IPS-11a (cell line): ENCODE results near the gene DCDC2C.

Source experiments
- H3K4me3 ChIP-seq: one replicate; pipeline ENCODE4 v1.5.1; 2013; ENCODE audit warnings: low read depth, low read length, control low read depth

Gene DCDC2C

DNA sequence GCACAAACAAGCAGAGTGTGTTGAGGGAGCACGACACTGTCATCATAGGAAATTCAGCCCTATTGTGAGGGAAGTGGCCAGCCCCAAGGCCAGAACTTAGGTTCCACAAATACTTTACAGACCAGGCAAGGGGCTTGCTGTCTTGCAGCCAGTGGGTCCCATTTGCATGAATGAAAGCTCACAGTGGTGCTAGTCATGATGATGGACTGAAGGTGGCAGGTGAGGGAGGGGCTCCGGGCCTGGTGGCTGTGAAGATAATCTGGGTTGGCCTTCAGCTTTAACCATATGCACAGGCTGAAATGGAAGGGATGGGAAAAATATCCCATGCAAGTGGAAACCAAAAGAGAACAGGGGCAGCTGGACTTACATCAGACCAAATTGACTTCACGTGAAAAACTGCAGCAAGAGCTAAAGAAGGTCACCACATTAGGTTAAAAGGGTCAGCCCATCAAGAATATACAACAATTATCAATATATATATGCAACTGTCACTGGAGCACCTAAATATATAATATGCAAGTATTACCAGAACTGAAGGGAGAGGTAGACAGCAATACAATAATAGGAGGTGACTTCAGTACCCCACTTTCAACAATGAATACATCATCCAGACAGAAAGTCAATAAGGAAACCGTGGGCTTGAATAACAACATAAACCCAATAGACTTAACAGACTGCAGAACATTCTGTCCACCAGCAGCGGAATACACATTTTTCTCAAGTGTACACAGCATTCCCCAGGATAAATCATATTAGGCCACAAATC is 39.6 kb downstream of the DCDC2C start:
- H3K4me3 ChIP-seq: no peak overlapping the region

DNA sequence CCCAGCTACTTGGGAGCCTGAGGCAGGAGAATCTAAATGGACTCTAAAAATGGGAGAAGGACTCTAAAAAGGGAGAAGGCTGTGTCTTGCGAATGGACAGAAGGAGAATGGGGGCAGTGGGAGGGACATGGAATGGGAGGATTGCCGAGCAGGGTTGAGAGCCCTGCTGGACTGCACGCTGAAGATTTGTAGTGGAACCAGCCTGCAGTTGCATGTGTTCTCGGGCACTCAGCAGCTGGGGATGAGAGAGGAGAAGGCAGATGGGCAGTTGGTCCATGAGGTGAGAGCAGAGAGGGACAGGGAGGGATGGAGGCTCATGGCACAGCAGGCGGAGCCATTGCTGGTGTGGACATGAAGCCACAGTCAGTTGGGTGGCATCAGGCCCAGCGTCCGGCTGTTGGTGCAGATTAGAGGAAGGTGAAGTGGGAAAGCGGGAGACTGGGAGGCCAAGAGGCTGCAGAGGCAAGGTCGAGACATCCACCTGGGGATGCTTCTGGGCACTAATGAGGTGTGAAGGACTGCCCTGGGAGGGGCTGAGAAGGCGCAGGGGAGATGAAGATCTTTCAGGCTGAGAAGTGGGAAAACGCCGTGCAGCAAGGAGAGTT is 40.7 kb downstream of the DCDC2C start:
- H3K4me3 ChIP-seq: no peak overlapping the region

DNA sequence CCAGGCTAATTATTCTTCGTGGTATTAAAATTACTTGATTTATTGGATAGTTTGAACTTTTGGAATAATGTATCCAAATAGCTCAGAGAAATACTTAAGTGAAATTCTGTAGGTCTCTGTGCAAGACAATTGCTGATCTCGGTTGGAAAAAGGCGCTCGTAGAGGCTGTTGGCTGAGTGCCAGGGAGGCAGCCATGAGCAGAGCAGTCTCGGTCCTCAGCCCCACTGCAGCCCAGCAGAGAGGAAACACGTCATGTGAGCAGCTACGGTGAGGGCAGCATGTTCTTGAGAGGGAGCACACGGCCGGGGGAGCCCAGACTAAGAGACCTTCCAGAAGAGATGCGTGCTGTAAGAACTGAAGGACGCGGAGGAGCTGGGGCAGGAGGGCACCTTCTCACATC is 42.5 kb downstream of the DCDC2C start:
- no peak overlapping the region for H3K4me3 ChIP-seq

DNA sequence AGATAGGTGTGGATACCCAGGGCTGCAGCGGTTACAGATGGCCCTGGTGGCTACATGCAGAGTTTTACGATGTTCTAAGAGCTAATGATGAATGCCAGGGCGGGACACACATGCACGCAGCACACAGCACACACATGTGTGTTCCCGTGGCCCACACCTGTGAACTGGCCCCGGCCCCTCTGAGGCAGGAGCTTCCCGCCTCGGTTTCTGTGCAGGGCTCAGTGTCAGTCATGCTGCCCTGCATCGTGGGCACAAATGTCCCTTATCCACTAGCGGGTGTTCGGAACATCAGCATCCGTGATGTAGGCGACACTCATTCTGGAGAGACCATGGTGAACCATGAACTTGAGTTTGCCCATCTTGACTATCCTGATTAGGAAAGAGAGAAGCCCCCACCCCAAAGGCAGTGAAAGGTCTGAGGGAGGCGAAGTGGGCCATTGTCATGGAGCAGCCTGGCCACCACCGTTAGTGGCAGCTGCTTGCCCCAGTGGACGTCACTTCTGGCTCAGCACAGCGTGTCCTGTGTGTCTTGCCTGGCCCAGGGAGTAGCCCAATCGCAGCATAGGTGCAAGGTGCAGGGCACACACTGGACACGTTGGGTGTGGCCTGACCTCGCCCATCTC is 43.8 kb downstream of the DCDC2C start:
- H3K4me3 ChIP-seq: no peak overlapping the region

DNA sequence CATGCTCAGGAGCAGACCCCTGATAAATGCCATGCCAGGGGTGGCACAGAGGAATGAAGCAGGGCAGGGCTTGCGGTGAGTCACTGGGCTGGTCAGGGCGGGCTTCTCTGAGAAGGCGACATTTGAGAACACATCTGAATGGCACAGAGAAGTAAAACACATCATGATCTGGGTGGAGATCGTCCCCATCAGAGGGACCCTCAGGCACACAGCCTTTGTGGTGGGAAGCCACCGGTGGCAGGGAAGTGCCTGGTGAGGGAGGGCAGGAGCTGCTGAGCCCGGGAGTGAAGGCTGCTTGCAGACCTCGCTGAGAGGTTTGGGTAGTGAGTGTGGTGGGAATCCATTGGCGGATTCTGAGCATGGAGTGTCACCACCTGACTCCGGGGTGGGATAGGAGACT is 44.5 kb downstream of the DCDC2C start:
- no peak overlapping the region for H3K4me3 ChIP-seq

DNA sequence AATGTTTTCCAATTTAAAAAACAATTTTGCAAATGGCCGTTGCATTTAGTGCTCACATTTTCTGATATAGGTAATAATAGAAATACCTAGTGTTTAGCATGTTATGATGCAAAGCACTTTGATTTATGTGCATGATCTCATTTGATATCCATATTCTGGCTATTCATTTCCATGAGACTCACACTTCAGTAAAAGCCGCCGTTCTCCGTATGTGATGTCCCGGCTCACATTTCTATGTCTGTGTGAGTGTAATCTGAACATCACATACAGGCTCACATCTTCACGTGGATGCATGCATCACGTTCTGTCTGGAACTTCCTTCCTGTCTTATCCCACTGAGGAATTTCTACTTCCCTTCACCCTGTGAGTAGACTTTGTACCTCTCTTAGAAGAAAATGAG is 45.8 kb downstream of the DCDC2C start:
- H3K4me3 ChIP-seq: no peak overlapping the region

DNA sequence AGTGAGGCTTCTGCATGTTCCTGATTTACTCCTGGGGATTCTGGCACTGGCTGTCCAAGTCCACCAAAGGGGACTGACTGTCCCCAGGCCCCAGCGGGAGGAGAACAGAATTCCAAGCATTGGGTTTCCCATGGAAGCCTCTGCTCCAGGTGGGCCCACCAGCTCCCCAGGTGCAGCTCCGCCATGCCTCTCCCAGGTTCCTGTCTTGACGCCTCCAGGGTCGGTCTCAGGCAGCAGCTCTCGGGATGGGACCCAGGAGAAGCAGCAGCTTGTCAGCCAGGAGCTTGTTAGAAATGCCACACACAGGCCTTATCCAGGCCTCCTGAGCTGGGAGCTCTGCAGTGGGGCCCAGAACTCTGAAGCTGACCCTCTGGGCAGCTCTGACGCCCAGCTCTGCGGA is 47.9 kb downstream of the DCDC2C start:
- no peak overlapping the region for H3K4me3 ChIP-seq

DNA sequence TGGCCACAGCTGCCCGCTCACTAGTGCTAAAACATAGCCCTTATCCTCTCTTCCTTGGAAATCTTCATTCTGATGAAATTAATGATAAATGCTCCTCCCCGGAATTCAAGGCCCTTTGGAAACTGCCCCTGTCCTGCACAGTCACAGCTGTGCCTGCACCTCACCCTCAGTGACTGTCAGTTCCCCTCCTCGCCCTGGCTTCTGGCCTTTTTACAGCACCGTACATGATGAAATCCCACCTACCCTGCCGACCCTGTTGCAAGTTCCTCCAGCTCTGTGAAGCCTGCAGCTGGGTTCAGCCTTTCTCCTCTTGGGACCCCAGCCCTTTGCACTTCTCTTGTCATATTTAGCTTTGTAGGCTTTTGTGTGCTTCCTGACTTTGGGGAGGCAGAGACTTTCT is 48.4 kb downstream of the DCDC2C start:
- H3K4me3 ChIP-seq: no peak overlapping the region

DNA sequence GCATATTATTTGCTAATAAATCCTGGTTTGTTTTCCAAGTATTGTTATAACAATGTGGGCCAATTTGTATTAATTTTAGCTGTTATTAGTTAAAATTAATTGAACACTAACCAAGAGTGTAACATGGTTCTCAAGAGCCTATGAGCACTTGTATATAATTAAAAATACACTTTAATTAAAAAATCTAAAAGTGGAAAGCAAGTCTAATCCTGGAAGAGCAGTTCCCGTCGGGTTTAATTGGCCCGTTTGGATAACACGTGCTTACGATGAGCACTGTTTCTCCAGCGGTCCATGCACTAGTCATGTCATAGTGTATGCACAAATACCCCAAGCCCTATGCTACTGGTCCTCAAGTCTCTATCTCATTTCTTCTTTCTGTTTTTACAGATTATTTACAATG is 49.0 kb downstream of the DCDC2C start:
- H3K4me3 ChIP-seq: no peak overlapping the region

DNA sequence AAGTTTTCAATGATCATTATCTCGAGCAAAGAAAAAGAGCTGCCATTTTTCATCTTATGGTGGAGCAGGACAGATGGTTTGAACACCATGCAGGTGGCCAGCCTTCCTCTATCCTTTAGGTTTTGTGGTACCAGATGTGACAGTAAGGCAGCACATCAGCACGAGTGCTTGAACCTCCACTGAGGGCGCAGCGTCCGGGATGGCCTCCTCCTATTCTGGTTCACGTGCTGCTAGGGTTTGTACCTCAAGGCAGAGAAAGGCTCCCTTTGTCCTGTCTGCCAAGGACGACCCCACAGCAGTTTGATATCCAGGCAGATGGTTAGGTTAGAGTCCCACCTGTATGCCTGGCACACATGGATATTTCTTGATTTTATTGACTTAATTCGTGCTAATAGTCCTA is 50.2 kb downstream of the DCDC2C start:
- no peak overlapping the region for H3K4me3 ChIP-seq

DNA sequence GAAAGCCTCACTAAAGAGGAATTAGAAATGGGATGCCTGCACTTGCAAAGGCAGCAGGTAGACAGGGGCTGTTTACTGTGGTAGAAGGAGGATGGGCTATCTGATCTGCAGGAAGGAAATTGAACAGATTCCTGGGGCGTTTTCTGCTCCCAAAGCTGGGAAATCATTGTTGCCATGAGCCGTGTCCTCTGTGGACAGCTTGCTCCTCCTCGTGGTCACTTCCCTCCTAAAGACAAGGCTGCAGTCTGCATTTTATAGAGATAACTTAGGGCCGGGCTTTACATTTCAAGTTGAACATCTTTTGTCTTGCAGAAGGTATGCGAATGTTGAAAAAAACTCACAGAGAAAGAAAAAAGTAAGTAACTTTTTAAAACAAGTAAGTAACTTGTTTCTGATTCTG is 50.9 kb downstream of the DCDC2C start:
- H3K4me3 ChIP-seq: no peak overlapping the region

DNA sequence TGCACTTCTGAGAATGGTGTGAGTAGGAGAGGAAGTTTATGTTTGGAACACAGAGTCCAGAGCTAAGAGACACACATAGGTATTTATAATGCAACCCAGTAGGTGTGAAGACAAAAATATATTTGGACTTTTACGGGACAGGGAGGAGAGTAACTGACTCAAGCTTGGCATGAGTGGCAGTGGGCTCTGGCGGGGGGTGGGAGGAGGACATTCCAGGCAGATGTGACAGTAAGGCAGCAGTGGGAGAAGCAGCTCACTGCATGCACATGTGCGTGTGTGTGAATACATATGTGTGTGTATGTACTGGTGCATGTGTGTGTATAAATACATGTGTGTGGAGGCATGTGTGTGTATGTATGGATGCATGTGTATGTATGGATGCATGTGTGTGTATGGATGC is 51.4 kb downstream of the DCDC2C start:
- H3K4me3 ChIP-seq: no peak overlapping the region

DNA sequence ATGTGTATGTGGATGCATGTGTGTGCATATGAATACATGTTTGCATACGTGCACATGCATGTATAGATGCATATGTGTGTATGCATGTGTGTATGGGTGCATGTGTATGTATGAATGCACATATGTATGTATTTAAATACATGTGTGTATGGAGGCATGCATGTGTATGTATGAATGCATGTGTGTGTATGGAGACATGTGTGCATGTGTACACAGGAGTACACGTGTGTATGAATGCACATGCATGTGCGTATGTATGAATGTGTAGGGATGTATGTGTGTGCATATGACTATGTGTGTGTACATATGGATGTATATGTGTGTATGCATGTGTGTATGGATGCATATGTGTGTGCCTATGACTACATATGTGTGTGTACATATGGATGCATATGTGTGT is 51.9 kb downstream of the DCDC2C start:
- no peak overlapping the region for H3K4me3 ChIP-seq

DNA sequence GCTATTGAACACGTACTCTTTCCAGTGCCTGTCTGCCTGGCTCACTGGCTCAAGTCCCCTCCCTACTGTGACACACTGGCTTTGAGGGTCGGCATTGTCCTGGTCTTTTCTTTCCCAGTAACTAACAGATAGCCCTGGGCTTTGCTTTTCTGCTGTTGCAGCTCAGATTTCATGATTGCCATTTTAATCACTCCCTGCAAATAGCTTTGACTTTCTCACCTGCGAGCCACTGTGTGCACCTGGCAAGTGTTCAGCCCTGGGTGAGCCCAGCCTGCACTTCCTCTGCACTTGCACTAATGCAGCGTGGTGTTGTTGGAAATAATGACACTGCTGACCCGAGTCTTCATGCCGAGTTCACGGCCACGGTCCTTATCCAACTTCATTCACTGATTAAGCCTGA is 52.9 kb downstream of the DCDC2C start:
- no peak overlapping the region for H3K4me3 ChIP-seq

DNA sequence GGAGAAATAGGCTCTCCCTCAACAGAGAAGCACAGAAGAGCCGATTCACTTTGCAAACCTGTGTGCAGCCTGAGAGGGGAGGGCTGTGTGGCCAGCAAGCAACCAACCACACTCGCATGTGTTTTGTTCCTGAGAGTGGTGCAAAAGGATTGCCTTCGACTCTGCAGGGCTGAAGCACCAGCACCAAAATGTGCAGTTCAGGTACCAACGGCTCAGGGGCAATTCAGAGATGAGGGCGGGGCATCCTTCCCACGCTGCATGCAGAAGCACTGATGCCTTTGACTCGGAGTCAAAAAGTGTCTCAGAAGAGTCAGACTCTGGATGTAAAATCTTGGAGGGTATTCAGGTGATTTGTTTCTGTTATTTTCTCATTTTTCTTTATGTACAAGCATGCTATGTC is 55.5 kb downstream of the DCDC2C start:
- no peak overlapping the region for H3K4me3 ChIP-seq

DNA sequence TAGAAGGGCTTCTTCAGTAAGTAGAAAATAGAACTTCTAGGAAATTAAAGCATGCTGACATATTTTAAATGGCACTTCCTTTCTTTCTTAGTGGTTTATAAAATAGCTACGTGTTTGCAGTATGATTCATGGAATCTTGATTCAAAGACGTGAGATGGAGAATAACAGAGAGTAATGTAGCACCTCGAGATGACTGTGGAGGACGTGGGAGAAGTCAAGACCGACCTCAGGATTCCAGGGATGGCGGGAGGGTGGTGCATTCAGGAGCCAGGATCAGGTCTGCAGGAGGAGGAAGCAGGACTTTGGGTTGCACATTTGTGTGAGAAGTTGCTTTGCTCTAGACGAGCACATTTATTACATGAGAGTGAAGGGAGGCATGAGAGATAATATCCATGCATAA is 56.0 kb downstream of the DCDC2C start:
- no peak overlapping the region for H3K4me3 ChIP-seq

DNA sequence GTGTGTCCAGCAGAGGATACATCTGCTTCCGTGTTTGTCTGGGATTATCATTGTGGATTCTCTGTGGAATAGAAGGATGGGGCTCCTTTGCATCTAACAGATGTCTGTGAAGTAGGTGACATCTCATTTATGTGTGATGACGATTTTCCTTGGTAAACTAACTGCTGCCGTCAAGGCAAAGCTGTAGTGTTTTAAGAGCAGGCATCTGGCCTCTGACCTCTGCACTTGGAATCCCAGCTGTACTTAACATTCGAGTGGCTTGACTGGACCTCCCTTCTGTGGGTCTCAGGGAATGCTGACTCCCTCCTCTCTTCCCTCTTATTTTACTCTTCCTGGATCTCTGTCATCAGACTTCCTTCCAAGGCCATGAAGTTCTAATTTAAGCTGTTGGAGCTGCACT is 56.4 kb downstream of the DCDC2C start:
- H3K4me3 ChIP-seq: no peak overlapping the region

DNA sequence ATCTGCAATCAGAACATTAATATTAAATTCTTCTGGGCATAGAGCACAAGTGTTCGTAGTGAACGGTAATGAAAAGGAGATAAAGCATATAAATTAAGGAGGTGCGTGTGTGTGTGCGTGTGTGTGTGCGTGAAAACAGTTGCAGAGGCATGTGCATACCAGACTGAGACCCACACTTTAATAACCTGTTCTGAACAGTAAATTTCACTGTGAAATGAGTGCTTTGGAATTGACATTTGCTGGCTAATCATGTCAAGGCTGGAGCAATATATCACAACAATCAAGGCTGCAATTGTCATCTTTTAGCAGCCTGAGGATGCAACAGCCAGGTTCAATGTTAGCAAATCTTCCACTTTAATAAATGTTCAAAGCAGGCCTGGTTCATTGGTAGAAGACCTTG is 57.9 kb downstream of the DCDC2C start:
- H3K4me3 ChIP-seq: no peak overlapping the region

DNA sequence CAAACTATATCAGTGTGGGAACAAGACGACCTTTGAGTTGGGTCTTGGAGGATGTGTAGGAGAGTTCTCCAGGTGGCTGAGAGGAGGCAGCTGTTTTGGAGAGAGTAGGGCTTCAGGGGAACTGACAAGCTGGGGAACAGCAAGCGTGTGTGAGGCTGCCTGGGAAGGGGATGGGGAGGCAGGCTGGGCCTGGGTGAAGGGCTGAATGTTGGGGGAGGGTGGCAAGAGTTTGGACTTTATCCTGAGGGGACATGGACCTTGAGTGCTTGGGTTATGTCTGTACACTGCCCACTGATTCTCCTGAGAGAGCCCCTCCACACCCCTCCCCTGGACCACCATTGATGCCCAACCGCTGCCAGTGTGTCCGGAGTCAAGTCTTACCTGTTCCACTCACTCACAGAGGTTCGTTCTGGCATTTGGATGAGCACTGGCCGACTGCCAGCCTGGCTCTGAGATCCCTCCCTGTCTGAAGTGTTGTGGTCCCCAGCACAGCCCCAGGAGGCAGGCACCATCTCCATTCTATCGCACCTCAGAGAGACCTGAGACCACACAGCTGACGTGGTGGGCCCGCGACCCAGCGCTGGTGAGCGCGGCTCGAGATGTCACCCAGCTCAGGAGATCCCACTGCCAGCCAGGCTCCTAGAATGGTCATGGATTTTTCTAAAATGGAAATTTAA is 59.5 kb downstream of the DCDC2C start:
- H3K4me3 ChIP-seq: no peak overlapping the region

DNA sequence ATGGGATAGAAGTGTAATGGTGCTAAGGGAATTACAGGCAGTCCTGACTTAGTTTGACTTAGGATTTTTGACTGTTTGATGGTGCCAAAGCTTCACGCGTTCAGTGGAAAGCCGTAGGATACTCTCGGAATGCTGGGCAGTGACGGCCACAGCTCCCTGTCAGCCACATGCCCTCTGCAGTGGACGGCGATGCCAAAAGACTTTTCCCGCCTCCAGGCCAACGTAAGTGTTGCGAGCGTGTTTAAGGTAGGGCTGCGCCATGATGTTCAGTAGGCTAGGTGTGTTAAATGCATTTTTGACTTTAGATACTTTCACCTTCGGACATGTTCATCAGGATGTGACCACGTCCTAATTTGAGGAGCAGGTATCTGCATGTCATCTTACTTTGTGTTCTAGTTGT is 63.4 kb downstream of the DCDC2C start:
- no peak overlapping the region for H3K4me3 ChIP-seq

DNA sequence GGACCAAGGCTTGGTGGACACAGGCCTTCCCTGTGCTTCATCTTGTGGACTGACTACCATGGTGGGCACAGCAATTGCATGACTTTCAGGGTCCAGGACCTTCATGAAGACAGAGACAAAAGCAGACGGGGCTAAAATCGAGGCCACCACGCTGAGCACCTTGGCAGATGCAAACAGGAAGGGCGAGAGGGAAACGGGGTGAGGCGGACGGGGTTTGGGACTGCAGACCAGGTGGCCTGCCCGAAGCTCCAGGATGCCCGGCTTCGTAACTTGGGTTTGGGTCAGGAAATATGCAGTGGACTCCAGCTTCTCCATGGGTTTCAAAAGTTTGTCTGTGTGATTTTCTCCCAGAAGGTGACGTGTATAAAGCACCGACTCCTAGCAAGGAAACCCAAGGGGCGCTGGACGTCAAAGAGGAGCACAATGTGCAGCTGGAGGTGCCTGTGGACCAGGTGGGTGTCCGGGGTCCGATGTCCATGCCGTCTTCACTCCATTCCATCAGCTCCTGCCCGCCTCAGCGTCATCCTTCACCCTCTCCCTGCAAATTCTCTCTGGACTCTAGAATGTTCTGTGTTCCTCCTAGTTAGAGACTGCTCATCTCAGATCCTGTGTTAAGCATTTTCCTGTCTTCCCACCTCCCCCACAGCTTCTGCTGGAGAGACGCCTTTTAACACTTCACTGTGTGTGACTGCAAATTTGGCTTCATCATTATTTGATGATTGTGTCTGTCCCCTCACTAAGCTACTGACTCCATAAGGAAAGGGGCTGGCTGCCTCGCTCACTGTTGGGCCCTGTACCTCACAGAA is 65.8 kb downstream of the DCDC2C start:
- H3K4me3 ChIP-seq: no peak overlapping the region
